ENCODE measurements around the gene CRYBG1.
"Not testable (repeated sequence)": the region's sequence is repeated elsewhere in the genome, so short reads cannot be mapped to it uniquely, and the experiment has no call there.

The CRYBG1 gene

GRCh38 chr6:106528521-106528920 is 168.0 kb downstream of the CRYBG1 start:
- DNase-seq, result no peak

GRCh38 chr6:106529438-106529837 is 168.9 kb downstream of the CRYBG1 start:
- DNase-seq, result no peak

- no peak for DNase-seq
Measured at GRCh38 chr6:106530026-106530425, 169.5 kb downstream of the CRYBG1 start.

GRCh38 chr6:106530502-106530901 is 170.0 kb downstream of the CRYBG1 start:
- no peak for DNase-seq

GRCh38 chr6:106533054-106533453 is 172.5 kb downstream of the CRYBG1 start:
- DNase-seq, result peak; percentile 69

GRCh38 chr6:106534004-106534403 is 173.5 kb downstream of the CRYBG1 start:
- DNase-seq, result no peak

- peak; percentile 58 for DNase-seq
Measured at GRCh38 chr6:106534564-106534982, 174.1 kb downstream of the CRYBG1 start.

GRCh38 chr6:106535012-106535411 is 174.5 kb downstream of the CRYBG1 start:
- no peak for DNase-seq

GRCh38 chr6:106536357-106536756 is 175.8 kb downstream of the CRYBG1 start:
- DNase-seq, result no peak

- peak; percentile 62 for DNase-seq
Measured at GRCh38 chr6:106536851-106537250, 176.3 kb downstream of the CRYBG1 start.

GRCh38 chr6:106537662-106538061 is 177.1 kb downstream of the CRYBG1 start:
- no peak for DNase-seq

- peak; percentile 18 for DNase-seq
Measured at GRCh38 chr6:106538145-106538544, 177.6 kb downstream of the CRYBG1 start.

- peak; percentile 42 for DNase-seq
Measured at GRCh38 chr6:106539936-106540335, 179.4 kb downstream of the CRYBG1 start.

- DNase-seq, result no peak
Measured at GRCh38 chr6:106540432-106540831, 179.9 kb downstream of the CRYBG1 start.

GRCh38 chr6:106540907-106541306 is 180.4 kb downstream of the CRYBG1 start:
- DNase-seq, result no peak

- DNase-seq, result no peak
Measured at GRCh38 chr6:106546261-106546690, 185.8 kb downstream of the CRYBG1 start.

- peak; percentile 94 for DNase-seq
Measured at GRCh38 chr6:106546691-106547414, 186.3 kb downstream of the CRYBG1 start.

GRCh38 chr6:106547601-106548453 is 187.3 kb downstream of the CRYBG1 start:
- peak; percentile 32 for DNase-seq

- not testable (repeated sequence) for DNase-seq
Measured at GRCh38 chr6:106548926-106549455, 188.5 kb downstream of the CRYBG1 start.

- no peak for DNase-seq
Measured at GRCh38 chr6:106549521-106549920, 189.0 kb downstream of the CRYBG1 start.

GRCh38 chr6:106551155-106551554 is 190.6 kb downstream of the CRYBG1 start:
- DNase-seq, result no peak

- no peak for DNase-seq
Measured at GRCh38 chr6:106553440-106553839, 192.9 kb downstream of the CRYBG1 start.

- no peak for DNase-seq
Measured at GRCh38 chr6:106555767-106556166, 195.2 kb downstream of the CRYBG1 start.
